Stimulated activated CD8-positive, alpha-beta memory T cell treated with anti-CD3 and anti-CD28 coated beads, Interleukin-4, amount 100 ng/mL, for 4 hours (primary cell): ENCODE data around the gene PRKAB2.
"Not testable (repeated sequence)": the region's sequence is repeated elsewhere in the genome, so short reads cannot be mapped to it uniquely, and the experiment has no call there.

ENCODE experiments used
- DNase-seq, 2 donors: peaks; one replicate each; pipeline ENCODE4 v3.0.0-alpha.2; 2020; ENCODE audit warnings: low read depth in 2 of 2, low spot score in 1 of 2

The PRKAB2 gene

DNA sequence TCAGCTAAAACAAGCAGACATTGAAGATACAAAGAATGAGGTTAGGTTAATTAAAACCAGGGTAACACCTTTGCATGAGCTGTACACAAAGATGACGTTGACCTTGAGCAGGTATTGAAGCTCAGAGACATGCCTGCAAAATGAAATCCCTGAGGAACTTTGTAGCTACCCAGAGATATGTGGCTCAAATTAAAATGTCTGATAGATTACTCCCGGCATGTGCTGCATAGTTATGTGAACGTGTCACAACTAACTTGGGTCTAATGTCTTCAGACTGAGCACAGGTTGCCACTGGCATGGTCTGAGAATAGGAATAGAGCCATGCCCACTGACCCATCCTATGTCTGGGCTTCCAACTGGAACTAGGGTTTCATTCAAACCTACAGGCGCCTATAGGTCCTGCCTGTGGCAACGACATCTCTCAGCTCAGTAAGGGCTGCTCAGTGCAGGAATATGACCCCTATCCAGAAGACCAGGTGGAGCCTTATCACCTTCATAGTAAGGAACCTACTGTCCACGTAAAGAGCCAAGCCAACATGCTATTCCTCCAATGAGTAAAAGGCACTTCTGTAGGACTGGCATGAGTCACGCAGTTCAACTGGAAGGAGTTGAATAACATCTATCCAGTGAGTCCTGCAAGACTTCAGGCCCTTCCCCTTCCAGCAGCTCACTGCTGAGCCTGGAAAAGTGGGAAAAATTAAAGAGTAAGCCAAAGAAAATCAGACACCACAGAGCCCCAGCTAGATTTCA is 60.7 kb downstream of the PRKAB2 start:
- no peak for DNase-seq

DNA sequence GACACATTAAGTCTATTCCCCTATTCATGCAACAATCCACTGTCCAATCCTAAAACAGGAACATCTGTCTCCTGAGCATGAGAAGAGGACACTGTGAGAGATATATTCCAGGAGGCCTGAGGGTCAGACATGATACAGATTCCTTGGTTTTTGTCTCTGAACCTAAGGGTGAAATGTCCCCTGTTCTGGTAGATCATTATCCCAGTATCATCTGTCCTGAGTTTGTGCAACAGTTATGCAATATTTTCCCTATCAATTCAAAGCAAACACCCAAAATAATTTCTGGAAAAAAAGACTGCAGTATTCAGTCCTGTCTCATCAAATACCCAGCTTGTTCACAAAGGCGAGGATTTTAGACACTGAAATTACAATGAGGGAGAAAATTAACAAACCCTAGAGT is 61.4 kb downstream of the PRKAB2 start:
- DNase-seq = no peak

GRCh38 chr1:147110434-147110833 is 61.8 kb downstream of the PRKAB2 start:
- DNase-seq = no peak

- DNase-seq = no peak
These were observed 62.5 kb downstream of the PRKAB2 start for GRCh38 chr1:147109762-147110161.

DNA sequence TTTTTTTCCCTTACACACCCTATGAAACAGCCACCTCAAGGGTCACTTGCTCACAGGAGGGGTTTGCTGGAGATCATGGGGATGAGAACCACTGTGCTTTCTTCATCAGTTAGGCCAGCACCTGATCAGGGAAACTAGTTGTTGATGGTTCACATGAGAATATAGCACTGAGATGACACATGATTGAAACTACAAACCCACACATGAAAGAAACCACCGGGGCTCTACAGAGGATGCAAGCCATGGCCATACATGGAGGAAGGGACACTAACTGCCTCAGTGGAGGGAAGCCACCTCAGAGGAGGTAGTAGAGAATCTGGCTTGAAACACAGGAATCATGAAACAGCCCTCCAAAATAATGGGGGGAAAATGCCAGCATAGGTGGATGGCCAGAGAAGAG is 63.2 kb downstream of the PRKAB2 start:
- DNase-seq = no peak

DNA sequence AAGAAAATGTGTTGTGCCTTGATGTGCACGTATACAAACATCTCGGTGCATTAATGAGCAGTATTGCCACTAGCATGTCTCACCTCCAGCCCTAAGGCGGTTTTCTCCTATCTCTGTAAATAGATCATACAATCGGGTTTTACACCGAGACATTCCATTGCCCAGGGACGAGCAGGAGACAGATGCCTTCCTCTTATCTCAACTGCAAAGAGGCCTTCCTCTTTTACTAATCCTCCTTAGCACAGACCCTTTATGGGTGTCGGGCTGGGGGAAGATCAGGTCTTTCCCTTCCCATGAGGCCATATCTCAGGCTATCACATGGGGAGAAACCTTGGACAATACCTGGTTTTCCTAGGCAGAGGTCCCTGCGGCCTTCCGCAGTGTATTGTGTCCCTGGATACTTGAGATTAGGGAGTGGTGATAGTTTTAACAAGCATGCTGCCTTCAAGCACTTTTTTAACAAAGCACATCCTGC is 65.8 kb downstream of the PRKAB2 start:
- not testable (repeated sequence) for DNase-seq

- no peak for DNase-seq
These were observed 66.4 kb downstream of the PRKAB2 start for GRCh38 chr1:147105909-147106308.
